ENCODE results near the gene CXorf58.
"Not testable (repeated sequence)": the region's sequence is repeated elsewhere in the genome, so short reads cannot be mapped to it uniquely, and the experiment has no call there.

Gene CXorf58

DNA sequence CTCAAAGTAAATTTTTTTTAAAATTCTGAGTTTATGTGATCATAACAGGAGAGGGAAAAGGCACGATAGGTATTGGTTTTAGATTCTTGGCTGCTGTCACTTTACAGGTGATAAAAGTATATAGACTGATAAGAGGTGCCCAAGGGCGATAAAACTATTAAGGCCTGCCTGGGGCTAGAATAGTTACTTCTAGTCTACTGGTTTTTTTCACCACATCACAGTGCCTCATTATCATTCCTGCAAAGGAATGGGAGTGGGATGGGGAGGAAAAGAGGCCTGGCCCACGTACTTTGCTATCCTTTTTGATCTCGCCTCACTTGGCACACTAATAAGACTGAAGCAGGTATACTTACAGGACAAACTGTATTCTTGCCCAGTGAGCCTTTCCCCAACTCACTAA, 46.6 kb downstream of the CXorf58 start:
- DNase-seq, result no peak

DNA sequence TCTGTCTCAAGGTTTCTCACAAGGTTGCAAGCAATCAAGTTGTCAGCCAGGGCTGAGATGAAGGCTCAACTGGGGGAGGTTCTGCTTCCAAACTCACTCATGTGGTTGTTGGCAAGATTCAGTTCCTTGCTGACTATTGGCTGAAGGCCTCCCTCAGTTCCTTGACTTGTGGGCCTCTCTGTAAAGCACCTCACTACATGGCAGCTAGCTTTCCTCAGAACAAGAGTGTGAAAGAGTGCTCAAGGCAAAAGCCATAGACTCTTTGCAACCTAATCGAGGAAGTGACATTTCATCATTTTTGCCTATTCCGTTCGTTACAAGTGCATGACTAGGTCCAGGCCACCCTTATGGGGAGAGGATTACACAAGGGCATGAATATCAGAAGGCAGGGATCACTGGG, 52.0 kb downstream of the CXorf58 start:
- DNase-seq, result no peak

DNA sequence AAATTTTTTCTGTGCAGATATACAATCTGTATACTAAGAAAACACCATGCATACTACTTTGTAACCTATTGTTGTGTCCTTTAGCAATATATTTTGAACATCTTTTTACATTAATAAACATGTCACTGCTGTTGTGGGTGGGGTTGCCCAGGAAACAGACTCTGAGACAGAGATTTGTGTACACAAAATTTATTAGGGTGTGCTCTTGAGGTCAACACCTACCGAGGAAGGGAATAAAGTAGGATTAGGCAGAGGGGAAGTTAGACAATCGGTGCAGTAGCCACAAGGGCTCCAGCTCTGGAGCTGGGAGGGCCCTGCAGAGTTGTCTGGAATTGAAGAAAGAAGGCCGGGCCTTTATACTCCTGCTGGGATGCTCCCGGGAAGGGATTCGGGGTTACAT, 56.4 kb downstream of the CXorf58 start:
- DNase-seq, result no peak

DNA sequence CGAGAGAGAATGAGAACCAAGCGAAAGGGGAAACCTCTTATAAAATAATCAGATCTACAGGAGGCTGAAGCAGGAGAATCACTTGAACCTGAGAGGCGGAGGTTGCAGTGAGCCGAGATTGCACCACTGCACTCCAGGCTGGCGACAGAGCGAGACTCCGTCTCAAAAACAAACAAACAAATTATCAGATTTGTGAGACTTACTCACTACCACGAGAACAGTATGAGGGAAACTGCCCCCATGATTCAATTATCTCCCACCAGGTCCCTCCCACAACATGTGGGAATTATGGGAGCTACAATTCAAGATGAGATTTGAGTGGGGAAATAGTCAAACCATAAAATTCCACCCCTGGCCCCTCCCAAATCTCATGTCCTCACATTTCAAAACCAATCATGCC, 57.8 kb downstream of the CXorf58 start:
- DNase-seq, result not testable (repeated sequence)

DNA sequence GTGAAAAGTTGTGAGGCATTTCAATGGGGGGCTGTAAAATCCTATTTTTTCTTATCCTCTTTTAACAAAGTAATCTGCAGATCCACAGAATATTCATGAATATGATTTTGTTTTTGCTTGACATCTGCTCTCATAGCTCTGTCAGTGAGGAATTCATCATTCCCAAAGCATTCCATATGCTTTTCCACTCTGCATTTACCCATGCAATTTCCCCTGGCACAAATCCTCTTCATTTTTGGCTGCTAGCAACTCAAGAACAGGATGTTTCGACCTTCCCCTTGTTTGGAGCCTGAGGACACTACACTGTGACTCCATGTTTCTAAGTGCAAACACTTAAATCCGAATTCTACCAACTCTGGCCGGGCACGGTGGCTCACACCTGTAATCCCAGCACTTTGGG, 70.7 kb downstream of the CXorf58 start:
- no peak for DNase-seq

DNA sequence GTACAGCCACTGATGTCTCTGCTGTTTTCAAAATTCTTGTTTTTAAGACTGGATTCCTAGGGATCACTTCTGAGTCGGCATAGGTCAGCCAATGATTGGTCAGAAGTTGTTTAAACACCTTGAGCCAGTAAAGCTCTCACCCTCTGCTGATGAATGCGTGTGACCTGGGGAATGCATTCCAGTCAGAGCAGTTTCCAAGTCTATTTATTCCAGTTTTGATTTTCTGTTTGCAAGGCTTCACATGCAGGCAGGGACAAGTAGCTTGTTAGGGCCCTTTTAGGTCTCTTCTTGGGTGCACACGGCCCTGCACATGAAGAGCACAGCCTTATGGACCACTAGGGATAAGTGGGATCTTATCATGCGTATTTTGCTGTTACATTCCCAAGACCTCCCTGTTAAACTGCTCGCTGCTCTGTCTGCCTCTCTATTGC, 72.2 kb downstream of the CXorf58 start:
- no peak for DNase-seq

DNA sequence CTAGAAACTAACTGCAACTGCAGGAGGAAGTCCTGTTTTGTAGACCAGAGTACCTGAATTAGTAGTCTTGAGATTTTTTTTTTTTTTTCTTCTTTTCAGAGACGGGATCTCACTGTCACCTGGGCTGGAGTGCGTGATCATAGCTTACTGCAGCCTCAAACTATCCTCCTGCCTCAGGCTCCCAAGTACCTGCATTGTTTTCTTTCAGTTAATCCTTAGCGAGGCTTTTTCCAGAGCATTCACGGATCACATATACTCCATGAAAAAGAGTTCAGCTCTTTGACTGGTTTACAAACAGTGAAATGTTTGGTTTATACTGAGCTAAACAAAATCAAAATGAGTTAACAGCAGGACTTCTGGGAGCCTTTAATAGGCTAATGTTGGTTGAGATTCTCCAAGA, 73.4 kb downstream of the CXorf58 start:
- no peak for DNase-seq

DNA sequence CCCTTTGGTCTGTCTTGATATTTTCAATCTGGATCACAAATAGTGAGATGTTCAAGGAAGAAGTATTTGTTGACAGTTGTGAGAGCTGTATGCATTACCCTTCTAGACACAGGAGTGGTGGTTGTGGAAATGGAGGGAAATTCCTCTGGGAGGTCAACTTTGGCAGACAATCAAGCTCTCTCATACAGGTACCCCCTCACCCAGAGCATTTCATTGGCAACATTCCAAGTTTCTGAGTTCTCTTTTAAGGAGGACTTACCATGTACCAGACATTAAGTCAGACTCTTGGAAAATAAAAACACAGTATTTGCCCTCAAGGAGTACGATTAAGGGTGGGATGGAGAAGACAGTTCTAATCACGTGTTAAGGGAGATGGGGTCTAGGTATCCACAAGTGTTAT, 73.9 kb downstream of the CXorf58 start:
- DNase-seq, result no peak

DNA sequence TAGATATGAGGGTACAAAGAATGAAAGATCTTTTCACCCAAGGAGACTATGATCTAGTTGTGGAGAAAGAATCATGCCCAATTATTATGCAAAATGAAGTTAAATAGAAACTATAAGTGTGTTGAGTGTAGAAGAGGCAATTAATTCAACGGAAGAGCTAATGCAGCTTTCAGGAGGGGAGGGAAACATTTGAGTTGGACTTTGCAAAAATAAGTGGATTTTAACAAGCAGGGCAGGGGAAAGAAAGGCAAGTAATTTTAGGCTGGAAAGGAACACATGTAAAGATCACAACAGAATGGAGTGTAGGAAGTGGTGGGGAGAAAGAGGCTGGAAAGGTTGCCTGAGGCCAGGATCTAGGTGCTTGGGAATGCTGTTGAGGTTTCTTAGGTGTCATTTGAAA, 75.1 kb downstream of the CXorf58 start:
- no peak for DNase-seq
